H9 (cell line): Measurements from ENCODE around the gene STX16. TPM values are rescaled to one million over a fixed set of nuclear protein-coding genes. Genes with fewer than 3 reads are reported as not detected.
A peak's percentile ranks its signal among the peaks of the same experiment; 100 is the strongest.

Source experiments
- DNase-seq: peaks from one replicate; pipeline ENCODE4 v3.0.0-alpha.2; 2017
- H2AFZ ChIP-seq: one replicate; pipeline ENCODE4 v1.6.1; 2013; ENCODE audit warnings: mild to moderate bottlenecking, low read length, control low read depth, moderate library complexity
- H2AK5ac ChIP-seq: 2 replicates; pipeline ENCODE4 v1.6.1; 2013; ENCODE audit warnings: low read length, control low read depth, mixed read lengths; ENCODE audit not compliant: insufficient read length
- H2BK120ac ChIP-seq: one replicate; pipeline ENCODE4 v1.6.1; 2013; ENCODE audit warnings: low read depth, mild to moderate bottlenecking, low read length, control low read depth, inconsistent platforms; ENCODE audit not compliant: poor library complexity, severe bottlenecking
- H2BK12ac ChIP-seq: 2 replicates; pipeline ENCODE4 v1.6.1; 2013; ENCODE audit warnings: low read length, control low read depth, mixed read lengths, low read depth; ENCODE audit not compliant: insufficient read length
- H2BK15ac ChIP-seq: 2 replicates; pipeline ENCODE4 v1.6.1; 2013; ENCODE audit warnings: low read depth, low read length, control low read depth
- H2BK20ac ChIP-seq: one replicate; pipeline ENCODE4 v1.6.1; 2013; ENCODE audit warnings: low read depth, mild to moderate bottlenecking, low read length, control low read depth, inconsistent platforms; ENCODE audit not compliant: poor library complexity, severe bottlenecking
- H2BK5ac ChIP-seq: 2 replicates; pipeline ENCODE4 v1.6.1; 2013; ENCODE audit warnings: low read length, control low read depth, mixed read lengths; ENCODE audit not compliant: insufficient read length
- H3K14ac ChIP-seq: 2 replicates; pipeline ENCODE4 v1.6.1; 2013; ENCODE audit warnings: low read length, control low read depth; ENCODE audit not compliant: insufficient read depth
- H3K18ac ChIP-seq: 2 replicates; pipeline ENCODE4 v1.6.1; 2013; ENCODE audit warnings: low read depth, mild to moderate bottlenecking, mixed read lengths, low read length, control low read depth; ENCODE audit not compliant: insufficient read length
- H3K23ac ChIP-seq: 2 replicates; pipeline ENCODE4 v1.6.1; 2013; ENCODE audit warnings: low read length, control low read depth, mixed read lengths, low read depth; ENCODE audit not compliant: insufficient read length
- H3K23me2 ChIP-seq: 2 replicates; pipeline ENCODE4 v1.6.1; 2013; ENCODE audit warnings: low read depth, mild to moderate bottlenecking, mixed read lengths, low read length, control low read depth; ENCODE audit not compliant: insufficient read length, poor library complexity, severe bottlenecking
- H3K27ac ChIP-seq: 2 replicates; pipeline ENCODE4 v1.5.1; 2013; ENCODE audit warnings: low read length, control low read depth, mixed read lengths, low read depth; ENCODE audit not compliant: insufficient read length
- H3K27me3 ChIP-seq: 2 replicates; pipeline ENCODE4 v1.6.1; 2013; ENCODE audit warnings: low read length, control low read depth, inconsistent platforms; ENCODE audit not compliant: insufficient read depth
- H3K4ac ChIP-seq: 2 replicates; pipeline ENCODE4 v1.6.1; 2013; ENCODE audit warnings: low read depth, mild to moderate bottlenecking, control low read depth, inconsistent platforms, low read length, moderate library complexity
- H3K4me1 ChIP-seq: 2 replicates; pipeline ENCODE4 v1.6.1; 2013; ENCODE audit warnings: low read length, control low read depth, inconsistent platforms; ENCODE audit not compliant: insufficient read depth
- H3K4me2 ChIP-seq: 2 replicates; pipeline ENCODE4 v1.6.1; 2013; ENCODE audit warnings: low read length, control low read depth, mixed read lengths; ENCODE audit not compliant: insufficient read length, insufficient read depth
- H3K56ac ChIP-seq: 2 replicates; pipeline ENCODE4 v1.6.1; 2013; ENCODE audit warnings: low read depth, mild to moderate bottlenecking, mixed read lengths, low read length, control low read depth; ENCODE audit not compliant: insufficient read length
- H3K79me1 ChIP-seq: 2 replicates; pipeline ENCODE4 v1.6.1; 2013; ENCODE audit warnings: low read depth, mild to moderate bottlenecking, moderate library complexity, low read length, control low read depth, inconsistent platforms; ENCODE audit not compliant: insufficient read depth, poor library complexity, severe bottlenecking
- H3K79me2 ChIP-seq: 2 replicates; pipeline ENCODE4 v1.6.1; 2013; ENCODE audit warnings: low read length, control low read depth, inconsistent platforms; ENCODE audit not compliant: insufficient read depth
- H3K9ac ChIP-seq: 2 replicates; pipeline ENCODE4 v1.6.1; 2013; ENCODE audit warnings: low read length, control low read depth, mixed read lengths; ENCODE audit not compliant: insufficient read length; ENCODE audit errors: extremely low read depth
- H3K9me3 ChIP-seq: one replicate; pipeline ENCODE4 v1.6.1; 2013; ENCODE audit warnings: low read depth, low read length, inconsistent platforms; ENCODE audit not compliant: control insufficient read depth
- H3T11ph ChIP-seq: one replicate; pipeline ENCODE4 v1.6.1; 2013; ENCODE audit warnings: mild to moderate bottlenecking, low read length, control low read depth, inconsistent platforms
- H4K20me1 ChIP-seq: one replicate; pipeline ENCODE4 v1.6.1; 2013; ENCODE audit not compliant: control insufficient read depth, insufficient read length, insufficient read depth
- H4K5ac ChIP-seq: 2 replicates; pipeline ENCODE4 v1.6.1; 2013; ENCODE audit warnings: low read depth, mild to moderate bottlenecking, mixed read lengths, low read length, control low read depth; ENCODE audit not compliant: insufficient read length
- H4K8ac ChIP-seq: replicated peaks from 2 replicates; pipeline ENCODE4 v1.6.1; 2013; ENCODE audit warnings: low read length, control low read depth, mixed read lengths, low read depth; ENCODE audit not compliant: insufficient read length
- H4K91ac ChIP-seq: 2 replicates; pipeline ENCODE4 v1.6.1; 2013; ENCODE audit warnings: low read depth, mild to moderate bottlenecking, moderate library complexity, mixed read lengths, low read length, control low read depth; ENCODE audit not compliant: insufficient read length
- H3K27ac Mint-ChIP-seq, 3 experiments: 2 replicates in 2 of 3; 3 replicates in 1 of 3; pipeline ENCODE4 v1.8.0; 2020 to 2021; ENCODE audit warnings: mixed read lengths in 3 of 3, mild to moderate bottlenecking in 1 of 3, moderate library complexity in 1 of 3
- H3K27me3 Mint-ChIP-seq: 2 replicates; pipeline ENCODE4 v1.8.0; 2021; ENCODE audit warnings: low read depth, mild to moderate bottlenecking, moderate library complexity, mixed read lengths
- H3K36me3 Mint-ChIP-seq, 3 experiments: 2 replicates in 2 of 3; 3 replicates in 1 of 3; pipeline ENCODE4 v1.8.0; 2020 to 2021; ENCODE audit warnings: low read depth in 3 of 3, mixed read lengths in 3 of 3; ENCODE audit not compliant: insufficient read depth in 1 of 3
- H3K4me1 Mint-ChIP-seq, 2 experiments: 2 replicates each; pipeline ENCODE4 v1.8.0; 2020; ENCODE audit warnings: mixed read lengths in 2 of 2
- H3K4me3 Mint-ChIP-seq, 2 experiments: 2 replicates in 1 of 2; 3 replicates in 1 of 2; pipeline ENCODE4 v1.8.0; 2020 to 2021; ENCODE audit warnings: mild to moderate bottlenecking in 2 of 2, mixed read lengths in 2 of 2, moderate library complexity in 1 of 2
- H3K9me3 Mint-ChIP-seq, 2 experiments: 2 replicates in 1 of 2; 3 replicates in 1 of 2; pipeline ENCODE4 v1.8.0; 2020; ENCODE audit warnings: mild to moderate bottlenecking in 2 of 2, mixed read lengths in 2 of 2, moderate library complexity in 1 of 2
- WGBS: extraction: QIAGEN DNeasy Blood & Tissue Kit; methylation state at CpG from one replicate; pipeline ENCODE4 v1.1.7; 2013; ENCODE audit warnings: missing lambda C conversion rate, low lambda C conversion rate, mixed read lengths; ENCODE audit not compliant: insufficient read length; ENCODE audit errors: extremely low coverage; 5-methylcytosine and 5-hydroxymethylcytosine counted together
- total RNA-seq: library from RNA; stranded (reverse); gene quantifications from 2 replicates; pipeline ENCODE4 v1.2.1, GENCODE V29; 2021
- TF ChIP-seq, protein P1 (sequence below): fragments of 200-600 bp; sonication (generic); conservative IDR thresholded peaks from 3 replicates; pipeline ENCODE4 v1.8.0; 2021; ENCODE audit warnings: antibody characterized with exemption, mild to moderate bottlenecking

Gene STX16
- total RNA-seq, 1 experiment from 2014 or later: 87.8 TPM

DNA sequence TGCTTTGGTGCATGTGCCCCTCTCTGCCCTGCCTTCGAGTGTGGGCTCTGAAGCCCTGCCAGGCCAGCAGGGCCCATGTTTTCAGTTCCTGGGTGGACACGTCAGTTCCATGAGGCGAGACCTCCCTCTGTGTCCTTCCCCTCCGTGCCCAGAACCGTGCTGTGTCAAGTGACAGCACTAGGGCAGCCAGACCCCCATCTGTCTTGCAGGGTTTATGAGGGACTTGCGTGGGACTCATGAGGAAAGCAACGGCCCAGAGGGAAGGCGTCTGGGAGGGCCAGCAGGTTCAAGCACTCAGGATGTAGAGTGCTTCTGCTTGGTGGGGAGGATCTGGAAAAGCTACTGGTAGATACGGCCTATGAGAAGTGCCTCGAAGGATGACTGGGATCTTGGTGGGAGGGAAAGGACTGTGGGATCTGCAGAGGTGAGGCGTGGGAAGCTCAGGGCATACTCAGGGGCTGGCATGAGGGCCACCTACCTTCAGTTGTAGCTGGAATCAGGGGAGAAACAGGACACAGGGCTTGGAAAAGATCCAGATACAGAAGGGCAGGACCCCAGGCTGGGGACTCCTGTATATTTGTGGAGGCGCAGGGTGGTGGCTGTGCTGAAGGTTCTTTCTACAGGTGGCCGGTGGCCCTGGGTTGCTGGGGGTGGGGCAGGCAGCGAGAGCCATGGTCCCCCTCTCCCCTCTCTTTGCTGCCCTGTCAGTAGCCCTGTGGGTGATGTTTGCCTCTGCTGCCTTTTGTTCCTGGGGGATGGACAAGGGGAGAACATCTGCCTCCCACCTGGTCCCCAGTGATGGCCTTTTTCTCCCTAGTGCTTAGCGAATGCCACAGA, 47.0 kb downstream of the STX16 start:
- H3K27ac Mint-ChIP-seq: peak overlapping the region; percentile 23 to 54 (median 48); a peak in 4 of 7 replicates
- H3K9ac ChIP-seq: no peak overlapping the region
- no peaks in the 10 kb centered on the region for H3K9me3 ChIP-seq
- DNase-seq: peak; percentile 17
- H4K91ac ChIP-seq: no peak overlapping the region
- H3K9me3 Mint-ChIP-seq: no peaks in the 10 kb centered on the region
- TF ChIP-seq, protein P1, sequence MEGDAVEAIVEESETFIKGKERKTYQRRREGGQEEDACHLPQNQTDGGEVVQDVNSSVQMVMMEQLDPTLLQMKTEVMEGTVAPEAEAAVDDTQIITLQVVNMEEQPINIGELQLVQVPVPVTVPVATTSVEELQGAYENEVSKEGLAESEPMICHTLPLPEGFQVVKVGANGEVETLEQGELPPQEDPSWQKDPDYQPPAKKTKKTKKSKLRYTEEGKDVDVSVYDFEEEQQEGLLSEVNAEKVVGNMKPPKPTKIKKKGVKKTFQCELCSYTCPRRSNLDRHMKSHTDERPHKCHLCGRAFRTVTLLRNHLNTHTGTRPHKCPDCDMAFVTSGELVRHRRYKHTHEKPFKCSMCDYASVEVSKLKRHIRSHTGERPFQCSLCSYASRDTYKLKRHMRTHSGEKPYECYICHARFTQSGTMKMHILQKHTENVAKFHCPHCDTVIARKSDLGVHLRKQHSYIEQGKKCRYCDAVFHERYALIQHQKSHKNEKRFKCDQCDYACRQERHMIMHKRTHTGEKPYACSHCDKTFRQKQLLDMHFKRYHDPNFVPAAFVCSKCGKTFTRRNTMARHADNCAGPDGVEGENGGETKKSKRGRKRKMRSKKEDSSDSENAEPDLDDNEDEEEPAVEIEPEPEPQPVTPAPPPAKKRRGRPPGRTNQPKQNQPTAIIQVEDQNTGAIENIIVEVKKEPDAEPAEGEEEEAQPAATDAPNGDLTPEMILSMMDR: no peak
- H4K8ac ChIP-seq: no peak overlapping the region
- peaks cover 5 to 34% (median 21%) of the 10 kb centered on the region in 3 experiments; a peak in 6 of 7 replicates for H3K36me3 Mint-ChIP-seq
- no peak overlapping the region for H2AK5ac ChIP-seq
- peaks cover 2% of the 10 kb centered on the region; the same call in 1 of the 2 replicates for H3K79me2 ChIP-seq
- H3K23ac ChIP-seq: no peak overlapping the region
- H3K18ac ChIP-seq: no peak overlapping the region
- H3K4me1 ChIP-seq: peaks cover 2% of the 10 kb centered on the region; the same call in 1 of the 2 replicates
- no peak overlapping the region for H2BK12ac ChIP-seq
- no peak overlapping the region for H2AFZ ChIP-seq
- no peak overlapping the region for H3K27ac ChIP-seq
- H3K4me2 ChIP-seq: no peak overlapping the region
- H4K5ac ChIP-seq: no peak overlapping the region
- H2BK5ac ChIP-seq: no peak overlapping the region
- no peaks in the 10 kb centered on the region for H3K23me2 ChIP-seq
- no CpG with 5 or more reads among the region's 15 CpGs for WGBS
- no peak overlapping the region for H3K4me3 Mint-ChIP-seq
- H3K79me1 ChIP-seq: no peaks in the 10 kb centered on the region
- no peaks in the 10 kb centered on the region for H3K27me3 ChIP-seq
- H3K27me3 Mint-ChIP-seq: no peaks in the 10 kb centered on the region
- no peak overlapping the region for H2BK15ac ChIP-seq
- no peak overlapping the region for H2BK120ac ChIP-seq
- no peaks in the 10 kb centered on the region for H4K20me1 ChIP-seq
- H3T11ph ChIP-seq: no peak overlapping the region
- H3K56ac ChIP-seq: no peak overlapping the region
- peaks cover 12 to 14% of the 10 kb centered on the region in 2 experiments for H3K4me1 Mint-ChIP-seq
- H3K4ac ChIP-seq: no peak overlapping the region
- H3K14ac ChIP-seq: no peak overlapping the region; the same call in 1 of the 2 replicates
- H2BK20ac ChIP-seq: no peak overlapping the region
